PFSK-1 (cell line): ENCODE data around the gene PURA.

Source experiments
- POLR2AphosphoS5 ChIP-seq: IDR thresholded peaks from 2 replicates; pipeline ENCODE4 v1.6.1; 2012; ENCODE audit warnings: low read depth, mild to moderate bottlenecking, control low read depth, low read length, moderate library complexity
- SIN3A ChIP-seq: IDR thresholded peaks from 2 replicates; pipeline ENCODE4 v1.6.1; 2012; ENCODE audit warnings: mild to moderate bottlenecking, low read length, moderate library complexity, borderline replicate concordance; ENCODE audit not compliant: insufficient read depth

- TF ChIP-seq POLR2AphosphoS5 (no peak), SIN3A (no peak)
These were observed 40.0 kb downstream of the PURA start for GRCh38 chr5:140153905-140154304.
